A673 (cell line): ENCODE data around the gene RPL19.

Experiments
- CTCF ChIP-seq: fragments of 300-800, 200-600 bp; sonication (generic); conservative IDR thresholded peaks from 2 replicates; pipeline ENCODE4 v1.5.1; 2017; ENCODE audit warnings: low read depth, mild to moderate bottlenecking, antibody characterized with exemption, low read length, moderate library complexity, mixed read lengths
- EZH2 ChIP-seq: fragments of 200-600 bp; sonication (generic); IDR thresholded peaks from 2 replicates; pipeline ENCODE4 v1.6.1; 2017; ENCODE audit warnings: borderline replicate concordance, low read depth, mild to moderate bottlenecking, mixed read lengths, antibody characterized with exemption, low read length; ENCODE audit not compliant: poor library complexity, severe bottlenecking

- no peak for TF ChIP-seq CTCF
- no peak for TF ChIP-seq EZH2
Observed at GRCh38 chr17:39217734-39218369, 17.8 kb downstream of the RPL19 start.
